Uterus (tissue), 4 donors: ENCODE data around the gene VAT1. TPM values are rescaled to one million over a fixed set of nuclear protein-coding genes. Genes with fewer than 3 reads are reported as not detected.

Experiments
- DNase-seq, 2 donors: peaks; one replicate each; pipeline ENCODE4 v3.0.0-alpha.2; 2019 to 2020
- H3K27ac ChIP-seq, 2 donors: fragments of 200-600 bp; sonication (generic); 1 replicate in 1 of 2; 2 replicates in 1 of 2; pipeline ENCODE4 v1.5.1; 2016 to 2018
- H3K27me3 ChIP-seq, 2 donors: fragments of 200-600 bp; sonication (generic); one replicate each; pipeline ENCODE4 v1.5.1; 2018 to 2019; ENCODE audit warnings: control low read depth in 1 of 2
- H3K36me3 ChIP-seq, 2 donors: fragments of 200-600 bp; sonication (generic); one replicate each; pipeline ENCODE4 v1.5.1; 2019; ENCODE audit warnings: control low read depth in 1 of 2
- H3K4me1 ChIP-seq, 2 donors: fragments of 200-600 bp; sonication (generic); one replicate each; pipeline ENCODE4 v1.5.1; 2018 to 2019; ENCODE audit warnings: control low read depth in 1 of 2
- H3K4me3 ChIP-seq, 2 donors: fragments of 200-600 bp; sonication (generic); 1 replicate in 1 of 2; 2 replicates in 1 of 2; pipeline ENCODE4 v1.5.1; 2018 to 2019; ENCODE audit warnings: mild to moderate bottlenecking in 1 of 2
- H3K9me3 ChIP-seq, 2 donors: fragments of 200-600 bp; sonication (generic); one replicate each; pipeline ENCODE4 v1.5.1; 2019; ENCODE audit warnings: control low read depth in 1 of 2
- CTCF ChIP-seq, 4 experiments: fragments of 200-600 bp in 2 of 4; fragments of 450-650 bp in 2 of 4; sonication (generic) in 2 of 4; IDR thresholded peaks; one replicate each; pipeline ENCODE4 v1.5.1; 2016 to 2019; ENCODE audit warnings: antibody characterized with exemption in 4 of 4, mild to moderate bottlenecking in 2 of 4, moderate library complexity in 1 of 4
- POLR2A ChIP-seq, 2 donors: fragments of 450-650 bp; IDR thresholded peaks; one replicate each; pipeline ENCODE4 v1.6.1; 2016; ENCODE audit warnings: antibody characterized with exemption in 2 of 2, mild to moderate bottlenecking in 1 of 2, moderate library complexity in 1 of 2
- intact Hi-C: fragments of 100-400 bp; cut with DNase I; formaldehyde crosslinking; loops from one replicate; pipeline ENCODE4 v1.15.1; 2023; ENCODE audit warnings: low total_unique reads
- total RNA-seq, 4 donors: library from RNA; depleted of rRNA in 3 of 4; stranded (reverse); fragments of >200 nt in 3 of 4; gene quantifications; one replicate each; pipeline versions ENCODE4 v1.1.0 to v1.2.4, GENCODE V29; 2014 to 2023
- donor health status: DM: yes; HTN: yes; CAD: no.

VAT1 gene
- total RNA-seq, 4 donors from 2014 or later = 59.5 to 187 (median 152) TPM

- DNase-seq = no peak
- intact Hi-C loops = no loop called here
- TF ChIP-seq CTCF (IDR thresholded peaks at IDR 0.05) (no peak), POLR2A (IDR thresholded peaks at IDR 0.05) (no peak)
Observed at GRCh38 chr17:43027091-43028032, 5.2 kb upstream of the VAT1 start.

GRCh38 chr17:43026595-43026994, 4.4 kb upstream of the VAT1 start:
- H3K4me1 ChIP-seq = no peaks in the 10 kb centered on the region

More at GRCh38 chr17:43027091-43028032, 5.2 kb upstream of the VAT1 start:
- no peak overlapping the region for H3K4me3 ChIP-seq
- no peaks in the 10 kb centered on the region for H3K27me3 ChIP-seq
- H3K9me3 ChIP-seq = no peaks in the 10 kb centered on the region
- H3K4me1 ChIP-seq = no peaks in the 10 kb centered on the region
- peak overlapping the region; percentile 83 to 95 for H3K27ac ChIP-seq
- H3K36me3 ChIP-seq = no peaks in the 10 kb centered on the region

GRCh38 chr17:43025766-43026537, 3.8 kb upstream of the VAT1 start:
- H3K9me3 ChIP-seq = no peaks in the 10 kb centered on the region
- DNase-seq = no peak
- intact Hi-C loops = no loop called here
- no peaks in the 10 kb centered on the region for H3K36me3 ChIP-seq
- no peaks in the 10 kb centered on the region for H3K4me1 ChIP-seq
- TF ChIP-seq POLR2A (IDR thresholded peaks at IDR 0.05) (no peak), CTCF (IDR thresholded peaks at IDR 0.05) (no peak)
- H3K27me3 ChIP-seq = no peaks in the 10 kb centered on the region
- H3K27ac ChIP-seq = peak overlapping the region; percentile 83 to 95
- peak overlapping the region; percentile 46 to 47 for H3K4me3 ChIP-seq

More at GRCh38 chr17:43026595-43026994, 4.4 kb upstream of the VAT1 start:
- no peak for TF ChIP-seq POLR2A (IDR thresholded peaks at IDR 0.05)
- no peak for TF ChIP-seq CTCF (IDR thresholded peaks at IDR 0.05)
- no peak for DNase-seq
- intact Hi-C loops = no loop called here
- H3K27me3 ChIP-seq = no peaks in the 10 kb centered on the region
- no peak overlapping the region for H3K4me3 ChIP-seq
- no peaks in the 10 kb centered on the region for H3K9me3 ChIP-seq
- H3K36me3 ChIP-seq = no peaks in the 10 kb centered on the region
- H3K27ac ChIP-seq = peak overlapping the region; percentile 83 to 95

GRCh38 chr17:43025290-43025657, 3.1 kb upstream of the VAT1 start:
- Histone ChIP-seq H3K4me3 (peak overlapping the region; percentile 46 to 47), H3K4me1 (peaks cover 0 to 1% of the 10 kb centered on the region in 2 donors), H3K9me3 (no peaks in the 10 kb centered on the region), H3K27me3 (no peaks in the 10 kb centered on the region), H3K36me3 (no peaks in the 10 kb centered on the region), H3K27ac (peak overlapping the region; percentile 83 to 95)
- intact Hi-C loops = no loop called here
- DNase-seq = peak in 1 of 2 donors; percentile 49
- TF ChIP-seq CTCF (IDR thresholded peaks at IDR 0.05) (no peak), POLR2A (IDR thresholded peaks at IDR 0.05) (no peak)
